NOMO-1 treated with dmso at 0.1 percent for 144 hours (cell line): ENCODE data around the gene KYAT1.
"Not testable (repeated sequence)": the region's sequence is repeated elsewhere in the genome, so short reads cannot be mapped to it uniquely, and the experiment has no call there.

Experiments used
- DNase-seq: peaks from one replicate; lab custom pipeline; 2025; ENCODE audit not compliant: unreplicated experiment; lab: John Stamatoyannopoulos, UW

The KYAT1 gene

DNA sequence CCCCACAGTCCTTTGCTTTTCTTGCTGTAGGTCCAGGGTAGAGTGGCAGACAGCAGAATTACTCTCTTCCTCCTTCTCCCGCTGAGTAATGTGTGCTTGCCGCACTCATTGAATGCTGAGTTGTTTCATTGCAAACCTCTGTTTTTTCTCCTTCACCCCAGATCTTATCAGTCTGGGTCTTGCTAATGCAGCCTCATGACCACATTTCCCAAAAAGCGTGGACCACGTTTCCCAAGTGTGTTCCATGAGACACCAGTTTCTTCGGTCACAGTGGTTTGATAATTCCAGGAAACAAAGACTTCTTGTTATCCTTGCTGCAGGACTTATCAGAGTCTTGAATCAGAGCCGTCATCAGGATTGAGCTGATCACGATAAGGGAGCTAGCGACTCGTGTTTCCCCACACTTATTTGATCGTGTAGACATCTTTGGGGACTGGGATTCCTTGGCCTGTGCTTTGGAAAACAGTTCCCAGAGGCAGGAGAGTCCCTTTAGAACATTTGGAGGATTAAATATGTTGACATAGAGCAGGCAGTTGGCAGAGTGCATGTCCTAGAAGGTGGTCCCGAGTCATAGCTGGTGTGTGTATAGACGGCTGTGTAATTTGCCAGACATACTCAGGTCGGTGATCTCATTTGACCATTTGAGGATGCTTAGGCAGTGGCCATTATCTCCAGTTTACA lies 4.6 kb upstream of the KYAT1 start:
- DNase-seq: no peak

- DNase-seq: no peak
Observed at GRCh38 chr9:128885798-128886197, 4.0 kb upstream of the KYAT1 start.

DNA sequence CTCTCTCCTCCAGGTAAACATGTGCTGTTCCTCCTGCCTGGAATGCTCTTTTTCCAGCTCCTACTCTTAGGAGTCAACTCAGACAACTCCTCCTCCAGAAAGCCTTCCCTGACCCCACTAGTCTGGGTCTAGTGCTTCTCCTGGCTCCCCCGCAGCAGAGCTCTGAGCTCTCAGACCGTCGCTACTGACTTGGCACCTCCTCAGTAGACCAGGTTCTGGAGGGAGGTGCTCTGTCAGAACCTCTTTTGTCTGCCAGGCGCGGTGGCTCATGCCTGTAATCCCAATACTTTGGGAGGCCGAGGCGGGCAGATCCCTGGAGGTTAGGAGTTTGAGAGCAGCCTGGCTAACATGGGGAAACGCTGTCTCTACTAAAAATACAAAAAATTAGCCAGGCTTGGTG lies 3.6 kb upstream of the KYAT1 start:
- no peak for DNase-seq

DNA sequence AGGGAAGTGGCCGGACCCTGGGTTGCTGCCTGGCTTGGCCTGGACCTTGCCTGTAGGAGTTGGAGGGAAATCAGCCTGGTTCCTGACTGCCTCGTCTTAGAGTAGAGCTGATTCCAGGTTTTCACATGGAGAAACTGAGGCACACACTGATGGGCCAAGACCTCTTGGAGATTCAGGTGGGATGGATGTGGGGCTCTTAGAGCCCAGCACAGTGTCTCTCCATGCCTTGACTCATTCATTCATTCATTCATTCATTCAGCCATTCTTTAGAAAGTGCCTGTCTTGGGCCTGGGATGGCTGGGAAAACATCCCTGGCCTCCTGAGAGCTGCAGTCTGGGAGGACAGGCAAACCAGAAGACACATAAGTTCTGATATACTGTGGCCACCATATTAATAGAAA lies 2.4 kb upstream of the KYAT1 start:
- DNase-seq: no peak

DNA sequence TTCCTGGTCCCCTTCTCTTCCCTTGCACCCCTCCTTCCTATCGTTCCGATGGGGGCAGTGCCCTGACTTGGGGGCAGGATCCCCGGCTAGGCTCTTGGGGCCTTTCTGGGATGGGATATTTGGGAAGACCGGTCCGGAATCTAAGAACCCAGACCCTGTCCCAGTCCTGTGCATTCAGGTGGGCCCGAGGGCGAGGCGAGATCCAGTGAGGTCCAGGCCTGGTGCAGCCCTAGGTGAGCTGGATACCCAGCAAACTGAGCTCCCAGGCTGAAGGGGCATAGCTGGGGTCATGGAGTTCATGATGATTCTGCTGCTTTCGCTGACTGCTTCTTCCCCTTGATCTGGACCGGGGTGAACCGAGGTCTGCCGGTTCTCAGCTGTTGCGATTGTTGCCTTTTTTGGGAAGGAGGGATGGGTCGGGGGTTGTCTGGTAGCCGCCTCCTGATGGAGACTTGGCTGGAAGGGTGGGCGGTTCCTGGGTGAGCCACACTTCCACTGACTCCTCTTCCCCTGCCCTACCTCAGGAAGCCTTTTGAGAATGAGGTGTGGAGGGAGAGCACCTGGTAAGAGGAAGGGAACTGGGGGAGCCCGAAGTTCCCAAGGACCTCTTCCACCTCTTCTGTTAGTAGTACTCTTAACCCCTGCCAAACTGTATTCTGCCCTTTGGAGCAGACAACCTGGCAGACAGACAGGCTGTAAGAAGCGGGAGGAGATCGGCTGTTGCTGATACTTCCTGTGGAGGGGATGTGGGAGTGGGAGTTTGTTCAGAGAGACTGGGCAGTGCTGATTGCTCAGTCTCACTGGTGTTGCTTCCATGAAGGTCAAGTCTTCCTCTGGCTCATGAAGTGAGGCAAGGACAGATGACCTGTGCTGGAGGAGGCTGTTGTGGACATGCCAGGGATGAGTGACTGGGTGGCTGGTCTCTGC lies 1.2 kb upstream of the KYAT1 start:
- no peak for DNase-seq

DNA sequence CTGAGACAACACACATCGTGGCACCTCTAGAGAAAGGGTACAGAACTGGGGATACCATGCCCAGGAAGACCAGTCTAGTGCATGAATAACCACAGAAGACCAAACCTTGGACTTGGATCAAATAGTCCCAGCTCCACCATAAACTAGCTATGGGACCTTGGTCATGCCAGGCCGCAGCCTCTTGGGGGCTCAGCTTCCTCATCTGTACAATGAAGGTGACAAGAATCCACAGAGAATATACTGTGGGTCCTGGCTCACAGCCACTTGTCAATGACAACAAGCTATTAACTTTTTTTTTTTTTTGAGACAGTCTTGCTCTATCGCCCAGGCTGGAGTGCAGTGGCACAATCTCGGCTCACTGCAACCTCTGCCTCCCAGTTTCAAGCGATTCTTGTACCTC lies 3.9 kb downstream of the KYAT1 start:
- DNase-seq: no peak

DNA sequence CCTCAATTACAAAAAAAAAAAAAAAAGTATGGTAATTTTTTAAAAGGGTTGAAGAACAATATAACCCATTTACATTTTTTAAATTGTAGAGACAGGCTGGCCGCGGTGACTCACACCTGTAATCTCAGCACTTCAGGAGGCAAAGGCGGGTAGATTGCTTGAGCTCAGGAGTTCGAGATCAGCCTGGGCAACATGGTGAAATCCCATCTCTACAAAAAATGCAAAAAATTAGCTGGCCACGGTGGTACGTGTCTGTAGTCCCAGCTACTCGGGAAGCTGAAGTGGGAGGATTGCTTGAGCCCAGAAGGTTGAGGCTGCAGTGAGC lies 10.8 kb downstream of the KYAT1 start:
- DNase-seq: not testable (repeated sequence)

DNA sequence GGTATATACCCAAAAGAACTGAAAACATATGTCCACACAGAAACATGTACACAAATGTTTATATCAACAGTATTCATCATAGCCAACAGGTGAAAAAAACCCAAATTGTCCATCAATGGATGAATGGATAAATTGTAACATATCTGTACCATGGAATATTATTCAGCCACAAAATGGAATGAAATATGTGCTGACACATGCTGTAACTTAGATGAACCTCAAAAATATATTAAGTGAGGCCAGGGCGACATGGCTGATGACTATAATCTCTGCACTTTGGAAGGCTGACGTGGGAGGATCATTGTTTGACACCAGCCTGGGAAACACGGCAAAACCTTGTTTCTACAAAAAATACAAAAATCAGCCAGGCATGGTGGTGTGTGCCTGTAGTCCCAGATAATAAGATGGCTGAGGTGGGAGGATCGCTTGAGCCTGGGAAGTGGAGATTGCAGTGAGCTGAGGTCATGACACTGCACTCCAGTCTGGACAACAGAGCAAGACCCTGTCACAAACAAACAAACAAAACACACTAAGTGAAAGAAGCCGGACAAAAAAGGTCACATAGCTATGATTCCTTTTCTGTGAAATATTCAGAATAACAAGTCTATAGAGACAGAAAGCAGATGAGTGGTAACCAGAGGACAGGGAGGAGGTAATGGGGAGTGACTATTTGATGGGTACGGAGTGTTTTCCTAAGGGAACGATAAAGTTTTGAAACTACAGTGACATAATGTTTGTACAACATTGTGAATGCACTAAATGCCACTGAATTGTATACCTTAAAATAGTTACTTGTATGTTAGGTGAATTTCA lies 11.4 kb downstream of the KYAT1 start:
- no peak for DNase-seq

DNA sequence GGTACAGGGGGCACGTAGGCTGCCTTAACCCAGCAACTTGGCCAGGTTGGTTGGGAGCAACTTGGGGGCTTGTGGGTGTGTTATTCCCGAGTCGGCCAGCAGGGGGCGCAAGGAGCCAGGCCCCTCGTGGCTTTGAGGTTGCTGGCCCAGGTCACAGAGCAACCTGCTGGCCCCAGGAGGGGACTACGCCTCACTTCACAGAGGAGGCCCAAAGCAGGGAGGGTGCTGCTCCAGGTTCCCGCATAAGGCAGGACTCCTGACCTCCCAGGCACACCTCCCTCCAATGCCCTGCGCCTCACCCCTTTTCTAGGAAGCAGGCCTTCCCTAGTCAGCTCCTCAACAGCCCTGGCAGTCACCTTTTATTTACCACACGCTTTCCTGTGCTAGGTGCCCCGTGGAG lies 18.1 kb downstream of the KYAT1 start:
- no peak for DNase-seq

DNA sequence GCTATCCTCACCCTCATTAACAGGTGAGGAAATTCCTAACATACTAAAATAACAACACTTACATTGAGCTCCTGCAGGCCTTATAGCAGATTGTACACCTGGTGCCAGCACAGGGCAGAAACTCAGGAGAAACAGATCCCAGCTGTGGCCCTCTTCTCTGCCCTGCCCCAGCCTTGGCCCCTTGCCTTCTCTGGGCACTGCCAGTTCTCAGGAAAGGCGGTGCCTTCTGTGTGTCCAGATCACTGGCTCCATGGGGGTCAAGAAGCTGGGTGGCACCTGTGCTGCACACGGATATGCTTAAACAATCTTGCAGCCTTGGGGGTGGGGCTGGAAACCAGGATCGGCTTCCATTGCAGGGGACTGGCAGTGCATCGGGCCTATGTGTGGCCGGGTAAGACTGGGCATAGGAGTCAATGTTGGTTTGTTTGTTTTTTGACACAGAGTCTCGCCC lies 19.3 kb downstream of the KYAT1 start:
- DNase-seq: no peak

DNA sequence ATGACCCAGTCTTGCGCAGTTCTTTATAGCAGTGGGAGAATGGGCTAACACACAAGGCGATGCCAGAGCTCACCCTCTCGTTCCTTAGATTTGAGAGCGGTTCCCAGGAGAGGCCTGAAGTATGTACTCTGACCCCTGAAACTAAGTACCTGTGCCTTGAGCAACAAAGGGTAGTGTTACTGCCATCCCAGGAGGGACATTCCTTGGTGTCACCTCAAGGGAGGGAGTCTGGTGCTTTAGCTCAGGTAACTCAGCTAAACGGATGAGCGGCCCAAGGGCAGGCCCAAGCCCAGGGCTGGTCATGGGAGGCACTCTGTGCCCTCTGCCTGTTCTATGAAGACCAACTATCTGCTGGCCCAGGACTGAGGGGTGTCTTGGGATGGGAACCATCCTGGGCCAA lies 20.2 kb downstream of the KYAT1 start:
- DNase-seq: no peak

- DNase-seq: no peak
Observed at GRCh38 chr9:128860937-128861336, 20.8 kb downstream of the KYAT1 start.

- DNase-seq: not testable (repeated sequence)
Observed at GRCh38 chr9:128858476-128858875, 23.3 kb downstream of the KYAT1 start.

- not testable (repeated sequence) for DNase-seq
Observed at GRCh38 chr9:128854454-128854853, 27.3 kb downstream of the KYAT1 start.

DNA sequence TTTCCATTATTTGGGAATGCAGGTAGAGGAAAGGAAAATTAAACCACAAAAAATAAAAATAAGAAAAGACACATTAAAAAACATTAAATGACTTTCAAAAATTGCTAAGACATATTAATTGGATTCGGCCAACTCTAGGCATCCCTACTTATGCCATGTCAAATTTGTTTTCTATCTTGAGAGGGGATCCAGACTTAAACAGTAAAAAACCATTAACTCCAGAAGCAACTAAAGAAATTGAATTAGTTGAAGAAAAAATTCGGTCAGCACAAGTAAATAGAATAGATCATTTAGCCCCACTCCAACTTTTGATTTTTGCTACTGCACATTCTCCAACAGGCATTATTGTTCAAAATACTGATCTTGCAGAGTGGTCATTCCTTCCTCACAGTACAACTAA lies 29.1 kb downstream of the KYAT1 start:
- DNase-seq: not testable (repeated sequence)

DNA sequence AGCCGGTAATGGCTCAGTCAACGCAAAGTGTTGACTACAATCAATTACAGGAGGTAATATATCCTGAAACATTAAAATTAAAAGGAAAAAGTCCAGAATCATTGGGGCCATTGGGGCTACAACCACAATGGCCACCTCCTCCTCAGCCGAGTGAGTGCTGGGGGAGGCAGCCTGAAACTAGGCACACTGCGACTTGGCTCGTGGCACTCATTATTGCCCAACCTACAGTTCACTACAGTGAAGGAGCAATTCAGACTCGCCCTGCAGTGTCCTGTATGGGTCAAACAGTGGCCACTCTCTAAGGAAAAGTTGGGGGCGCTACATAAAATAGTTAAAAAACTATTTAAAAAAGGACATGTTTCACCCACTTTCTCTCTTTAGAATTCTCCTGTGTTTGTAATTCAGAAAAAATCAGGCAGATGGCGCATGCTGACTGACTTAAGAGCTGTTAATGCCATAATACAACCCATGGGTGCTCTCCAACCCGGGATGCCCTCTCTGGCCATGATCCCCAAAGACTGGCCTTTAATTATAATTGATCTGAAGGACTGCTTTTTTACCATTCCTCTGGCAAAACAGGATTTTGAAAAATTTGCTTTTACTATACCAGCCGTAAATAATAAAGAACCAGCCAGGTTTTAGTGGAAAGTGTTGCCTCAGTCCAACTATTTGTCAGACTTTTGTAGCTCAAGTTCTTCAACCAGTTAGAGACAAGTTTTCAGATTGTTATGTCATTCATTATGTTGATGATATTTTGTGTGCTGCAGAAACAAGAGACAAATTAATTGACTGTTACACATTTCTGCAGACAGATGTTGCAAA lies 29.8 kb downstream of the KYAT1 start:
- DNase-seq: not testable (repeated sequence)

- DNase-seq: not testable (repeated sequence)
Observed at GRCh38 chr9:128851024-128851423, 30.7 kb downstream of the KYAT1 start.

DNA sequence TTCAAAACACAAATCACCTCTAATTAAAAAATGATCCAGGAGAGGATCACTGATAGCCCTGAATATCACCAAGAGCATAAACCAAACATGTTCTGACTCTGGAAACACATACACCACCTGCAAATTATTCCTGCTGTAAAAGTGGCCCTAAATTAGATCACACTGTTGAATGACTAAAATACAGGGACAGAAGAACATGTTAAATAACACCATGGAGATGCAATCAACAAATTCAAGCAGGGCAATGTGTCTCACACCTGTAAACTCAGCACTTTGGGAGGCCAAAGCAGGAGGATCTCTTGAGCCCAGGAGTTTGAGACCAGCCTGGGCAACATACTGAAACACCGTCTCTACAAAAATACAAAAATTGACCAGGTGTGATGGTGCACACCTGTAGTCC lies 33.9 kb downstream of the KYAT1 start:
- no peak for DNase-seq

DNA sequence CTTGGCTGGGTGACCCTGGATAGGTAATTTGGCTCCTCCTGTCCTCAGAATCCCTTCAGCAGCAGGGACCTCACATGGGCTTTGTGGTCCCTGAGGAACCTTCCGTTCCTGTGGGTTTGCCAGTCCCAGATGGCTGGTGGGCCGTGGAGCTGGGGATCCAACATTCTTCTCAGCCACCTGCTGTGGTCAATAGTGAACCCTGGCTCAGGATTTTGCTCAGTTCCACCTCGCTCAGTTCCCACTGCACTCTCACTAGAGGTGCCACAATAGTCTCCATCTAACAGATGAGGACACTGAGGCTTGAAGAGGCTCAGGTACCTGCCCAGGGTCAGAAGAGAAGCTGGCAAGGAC lies 35.1 kb downstream of the KYAT1 start:
- no peak for DNase-seq

DNA sequence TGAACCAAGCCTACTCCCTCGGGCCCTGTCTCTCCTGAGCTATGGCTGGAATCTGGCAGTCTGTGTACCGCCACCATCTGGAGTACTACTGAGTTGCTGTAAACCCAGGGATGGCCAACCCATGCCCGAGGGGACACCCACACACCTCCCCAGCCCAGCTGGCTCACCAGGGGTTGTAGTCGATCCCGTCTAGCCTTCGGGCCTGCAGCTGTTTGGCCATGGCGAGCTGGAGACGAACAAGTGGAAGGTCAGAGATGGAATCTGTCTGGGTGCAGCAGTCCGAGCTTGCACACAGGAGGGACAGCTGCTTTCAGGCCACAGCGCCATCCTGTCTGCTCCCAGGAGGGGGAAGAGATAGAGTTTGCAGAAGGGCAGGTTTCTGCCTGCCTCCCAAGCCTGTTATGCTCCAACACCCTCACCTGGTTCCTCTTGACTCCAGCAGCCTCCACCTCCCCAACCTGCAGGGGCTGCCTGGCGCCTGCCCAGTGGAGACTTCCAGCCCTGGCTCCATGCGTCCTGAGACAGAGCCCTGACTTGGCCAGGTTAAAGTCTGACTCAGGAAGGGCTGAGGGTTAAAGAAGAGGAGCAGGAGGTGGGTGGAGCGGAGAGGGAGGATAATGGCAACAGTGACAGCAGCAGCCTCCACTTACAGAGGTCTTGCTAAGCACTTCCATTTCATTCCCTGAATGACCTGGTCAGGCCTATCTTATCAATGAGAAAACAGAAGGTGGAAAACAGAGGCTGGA lies 36.4 kb downstream of the KYAT1 start:
- no peak for DNase-seq
